Measurements from ENCODE around the gene CDK5RAP1. TPM values are rescaled to one million over a fixed set of nuclear protein-coding genes. Genes with fewer than 3 reads are reported as not detected.

Gene CDK5RAP1
- total and polyA plus RNA-seq, 2 of the 8 experiments (the other 6 are each of a cell fraction or from before 2014, with no cell fraction given): 37.8 to 46.6 TPM

DNA sequence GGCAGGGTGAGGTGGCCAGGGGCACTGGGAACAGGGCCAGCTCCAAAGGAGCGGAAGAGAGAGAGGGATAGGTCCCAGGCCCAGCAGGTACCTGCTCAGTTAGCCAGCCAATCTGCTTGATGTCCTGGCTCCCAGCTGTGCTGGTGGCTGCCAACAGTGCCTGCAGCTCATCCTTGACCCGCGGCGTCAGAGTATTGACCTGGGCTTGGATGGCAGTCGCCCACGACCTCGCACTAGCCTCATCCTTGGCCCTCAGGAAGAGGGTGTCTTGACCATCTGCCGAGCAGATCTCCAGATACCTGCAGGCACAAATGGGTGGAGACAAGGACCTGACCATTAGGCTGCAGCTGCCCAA lies 11.1 kb upstream of the CDK5RAP1 start:
- H4K91ac ChIP-seq (replicated peaks; ENCODE audit: insufficient read length, low read length): no peak overlapping the region
- WGBS, 2 experiments (ENCODE audit: extremely low coverage in 1 of 2, insufficient coverage in 1 of 2, insufficient read length in 1 of 2, insufficient replicate concordance in 2 of 2, low coverage in 1 of 2, low lambda C conversion rate in 2 of 2, missing lambda C conversion rate in 1 of 2): 93% methylated on average over 8 of the region's 8 CpGs; no CpG with 5 or more reads in 1 of the 2 experiments
- H3K79me1 ChIP-seq (ENCODE audit: low read depth, low read length): no peaks in the 10 kb centered on the region; the same call in 1 of the 2 replicates
- no peak overlapping the region for H3K56ac ChIP-seq (replicated peaks; ENCODE audit: insufficient read length, low read depth, low read length)
- no peak overlapping the region for H2BK120ac ChIP-seq (replicated peaks; ENCODE audit: low read depth, low read length)
- no peak overlapping the region for H3K4me3 ChIP-seq (ENCODE audit: extremely low read depth in 1 of 4, insufficient read depth in 2 of 4, low read depth in 3 of 4, low read length in 4 of 4)
- H3K27me3 ChIP-seq (replicated peaks in 1 of 4; ENCODE audit: control insufficient read depth in 3 of 4, extremely low read depth in 1 of 4, insufficient read depth in 3 of 4, low read length in 3 of 4): no peaks in the 10 kb centered on the region
- H2BK15ac ChIP-seq (ENCODE audit: low read length): no peak overlapping the region
- no peak overlapping the region for H3K27ac ChIP-seq (ENCODE audit: low read depth, low read length)
- no peak overlapping the region for H3K4ac ChIP-seq (replicated peaks; ENCODE audit: insufficient read length, low read depth, low read length)
- no peak overlapping the region for H3K14ac ChIP-seq (ENCODE audit: insufficient read length)
- no peaks in the 10 kb centered on the region for H3K23me2 ChIP-seq (ENCODE audit: low read depth, low read length)
- no peak overlapping the region for H3K23ac ChIP-seq (ENCODE audit: insufficient read length)
- POLR2A ChIA-PET (ENCODE audit: partially characterized antibody): interaction anchor here (0.6 kb wide), 1 partner anchor 42 kb away, joined by 5 read pairs; no protein-coding TSS in a partner anchor
- no peaks in the 10 kb centered on the region for H3K4me1 ChIP-seq (replicated peaks in 1 of 4; ENCODE audit: control insufficient read depth in 3 of 4, insufficient read depth in 4 of 4, low read length in 3 of 4)
- no peak for TF ChIP-seq JUN (IDR thresholded peaks at IDR 0.05; ENCODE audit: low read depth, low read length)
- no peaks in the 10 kb centered on the region for H3K79me2 ChIP-seq (ENCODE audit: control insufficient read depth in 1 of 2, insufficient read depth in 2 of 2, low read length in 2 of 2)
- H2AFZ ChIP-seq (ENCODE audit: low read length): no peak overlapping the region
- no peak overlapping the region for H3K18ac ChIP-seq (ENCODE audit: extremely low read depth, low read length)
- H3K4me2 ChIP-seq (ENCODE audit: insufficient read depth in 1 of 2, low read depth in 2 of 2, low read length in 2 of 2): no peak overlapping the region
- H2BK5ac ChIP-seq (ENCODE audit: low read depth, low read length): no peak overlapping the region
- H4K5ac ChIP-seq (ENCODE audit: insufficient read length, low read depth, low read length): no peak overlapping the region
- DNase-seq (ENCODE audit: low read depth in 1 of 2, low spot score in 2 of 2) (no peak), FAIRE-seq (no peak)
- H4K20me1 ChIP-seq (replicated peaks in 1 of 2; ENCODE audit: control insufficient read depth in 1 of 2, insufficient read depth in 2 of 2, low read length in 2 of 2): peaks cover 0 to 2% of the 10 kb centered on the region in 2 experiments
- CTCF ChIA-PET (ENCODE audit: partially characterized antibody): interaction anchor here (0.6 to 3.1 kb wide), 3 partner anchors 12 to 365 kb away, joined by 3 to 9 read pairs (median 3); no protein-coding TSS in a partner anchor
- no peak overlapping the region for H2AK5ac ChIP-seq (ENCODE audit: low read depth, low read length)
- H3K36me3 ChIP-seq (ENCODE audit: control insufficient read depth in 2 of 4, insufficient read depth in 4 of 4, low read length in 3 of 4): no peaks in the 10 kb centered on the region; a peak in 1 of 8 replicates
- no peak overlapping the region for H3K9ac ChIP-seq (replicated peaks in 1 of 4; ENCODE audit: extremely low read depth in 1 of 4, low read depth in 3 of 4, low read length in 3 of 4)
- no peak overlapping the region for H2BK20ac ChIP-seq (ENCODE audit: low read length)
- no peak overlapping the region for H4K8ac ChIP-seq (ENCODE audit: extremely low read depth, insufficient read depth, low read length)
- H2BK12ac ChIP-seq (ENCODE audit: low read depth, low read length): no peak overlapping the region
- H3K9me3 ChIP-seq (ENCODE audit: insufficient read depth in 2 of 2, low read depth in 1 of 2, low read length in 1 of 2): no peaks in the 10 kb centered on the region

All from H1 (cell line).